KMS-11 (cell line): ENCODE results near the gene TALDO1.
A peak's percentile ranks its signal among the peaks of the same experiment; 100 is the strongest.

Source experiments
- H2AFZ ChIP-seq: fragments of 200-600 bp; sonication (generic); 2 replicates; pipeline ENCODE4 v1.6.1; 2016; ENCODE audit warnings: antibody characterized with exemption, mixed run types, low read depth
- H3K27ac ChIP-seq: fragments of 200-600 bp; sonication (generic); 2 replicates; pipeline ENCODE4 v1.6.1; 2016; ENCODE audit warnings: mild to moderate bottlenecking, mixed run types
- H3K27me3 ChIP-seq: fragments of 200-600 bp; sonication (generic); 2 replicates; pipeline ENCODE4 v1.6.1; 2017; ENCODE audit warnings: mild to moderate bottlenecking, low read depth, mixed run types, moderate library complexity; ENCODE audit not compliant: insufficient read depth
- H3K36me3 ChIP-seq: fragments of 200-600 bp; sonication (generic); 2 replicates; pipeline ENCODE4 v1.6.1; 2017; ENCODE audit warnings: mild to moderate bottlenecking, mixed run types; ENCODE audit not compliant: insufficient read depth
- H3K4me1 ChIP-seq: fragments of 200-600 bp; sonication (generic); 2 replicates; pipeline ENCODE4 v1.6.1; 2016; ENCODE audit warnings: mild to moderate bottlenecking, low read depth, mixed run types; ENCODE audit not compliant: poor library complexity, severe bottlenecking
- H3K4me2 ChIP-seq: fragments of 200-600 bp; sonication (generic); 2 replicates; pipeline ENCODE4 v1.7.0; 2016; ENCODE audit warnings: mild to moderate bottlenecking, mixed run types
- H3K4me3 ChIP-seq: fragments of 200-600 bp; sonication (generic); IDR thresholded peaks from 2 replicates; pipeline ENCODE4 v1.6.1; 2017; ENCODE audit warnings: low read depth, low read length, mixed read lengths; ENCODE audit not compliant: insufficient read depth
- H3K79me2 ChIP-seq: fragments of 200-600 bp; sonication (generic); 2 replicates; pipeline ENCODE4 v1.6.1; 2016; ENCODE audit warnings: low read depth, mixed run types; ENCODE audit not compliant: insufficient read depth
- H3K9ac ChIP-seq: fragments of 200-600 bp; sonication (generic); 2 replicates; pipeline ENCODE4 v1.6.1; 2016; ENCODE audit warnings: mild to moderate bottlenecking, mixed run types
- H4K20me1 ChIP-seq: fragments of 200-600 bp; sonication (generic); 2 replicates; pipeline ENCODE4 v1.6.1; 2016; ENCODE audit warnings: mild to moderate bottlenecking, mixed run types; ENCODE audit not compliant: insufficient read depth
- TF ChIP-seq, protein P1 (sequence below): fragments of 200-600 bp; sonication (generic); conservative IDR thresholded peaks from 2 replicates; pipeline ENCODE4 v1.6.1; 2017; ENCODE audit warnings: low read depth, mild to moderate bottlenecking, antibody characterized with exemption, low read length, moderate library complexity, mixed read lengths

TALDO1 gene

DNA sequence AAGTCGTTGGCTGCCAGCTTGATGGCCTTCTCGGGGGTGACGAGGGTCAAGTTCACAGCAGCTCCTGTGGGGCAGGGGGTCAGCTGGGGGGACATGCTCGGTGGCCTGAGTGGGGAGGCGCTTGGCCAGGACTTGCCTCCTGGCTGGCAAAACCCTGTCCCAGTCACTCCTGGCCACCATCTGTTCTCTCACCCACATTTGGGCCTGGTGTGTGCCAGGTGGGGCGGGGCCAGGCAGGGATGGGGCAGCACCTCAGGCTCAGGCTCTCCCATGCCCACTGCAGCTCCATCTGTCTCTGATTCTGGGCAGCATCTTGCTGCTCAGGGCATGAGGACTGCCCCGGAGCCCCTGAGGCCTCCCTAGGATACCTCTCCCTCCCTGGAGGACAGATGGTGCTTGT is 46.3 kb downstream of the TALDO1 start:
- no peak overlapping the region for H2AFZ ChIP-seq
- no peaks in the 10 kb centered on the region for H3K27me3 ChIP-seq
- H3K36me3 ChIP-seq: no peaks in the 10 kb centered on the region
- H4K20me1 ChIP-seq: no peaks in the 10 kb centered on the region
- H3K79me2 ChIP-seq: 0 out of 2 replicates have a peak, but pooled peaks cover 4% of the 10 kb centered on the region
- H3K4me3 ChIP-seq: no peak overlapping the region
- no peak overlapping the region for H3K9ac ChIP-seq
- no peak overlapping the region for H3K27ac ChIP-seq
- no peak overlapping the region for H3K4me2 ChIP-seq
- peaks cover 19% of the 10 kb centered on the region for H3K4me1 ChIP-seq
- TF ChIP-seq, protein P1, sequence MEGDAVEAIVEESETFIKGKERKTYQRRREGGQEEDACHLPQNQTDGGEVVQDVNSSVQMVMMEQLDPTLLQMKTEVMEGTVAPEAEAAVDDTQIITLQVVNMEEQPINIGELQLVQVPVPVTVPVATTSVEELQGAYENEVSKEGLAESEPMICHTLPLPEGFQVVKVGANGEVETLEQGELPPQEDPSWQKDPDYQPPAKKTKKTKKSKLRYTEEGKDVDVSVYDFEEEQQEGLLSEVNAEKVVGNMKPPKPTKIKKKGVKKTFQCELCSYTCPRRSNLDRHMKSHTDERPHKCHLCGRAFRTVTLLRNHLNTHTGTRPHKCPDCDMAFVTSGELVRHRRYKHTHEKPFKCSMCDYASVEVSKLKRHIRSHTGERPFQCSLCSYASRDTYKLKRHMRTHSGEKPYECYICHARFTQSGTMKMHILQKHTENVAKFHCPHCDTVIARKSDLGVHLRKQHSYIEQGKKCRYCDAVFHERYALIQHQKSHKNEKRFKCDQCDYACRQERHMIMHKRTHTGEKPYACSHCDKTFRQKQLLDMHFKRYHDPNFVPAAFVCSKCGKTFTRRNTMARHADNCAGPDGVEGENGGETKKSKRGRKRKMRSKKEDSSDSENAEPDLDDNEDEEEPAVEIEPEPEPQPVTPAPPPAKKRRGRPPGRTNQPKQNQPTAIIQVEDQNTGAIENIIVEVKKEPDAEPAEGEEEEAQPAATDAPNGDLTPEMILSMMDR: no peak

DNA sequence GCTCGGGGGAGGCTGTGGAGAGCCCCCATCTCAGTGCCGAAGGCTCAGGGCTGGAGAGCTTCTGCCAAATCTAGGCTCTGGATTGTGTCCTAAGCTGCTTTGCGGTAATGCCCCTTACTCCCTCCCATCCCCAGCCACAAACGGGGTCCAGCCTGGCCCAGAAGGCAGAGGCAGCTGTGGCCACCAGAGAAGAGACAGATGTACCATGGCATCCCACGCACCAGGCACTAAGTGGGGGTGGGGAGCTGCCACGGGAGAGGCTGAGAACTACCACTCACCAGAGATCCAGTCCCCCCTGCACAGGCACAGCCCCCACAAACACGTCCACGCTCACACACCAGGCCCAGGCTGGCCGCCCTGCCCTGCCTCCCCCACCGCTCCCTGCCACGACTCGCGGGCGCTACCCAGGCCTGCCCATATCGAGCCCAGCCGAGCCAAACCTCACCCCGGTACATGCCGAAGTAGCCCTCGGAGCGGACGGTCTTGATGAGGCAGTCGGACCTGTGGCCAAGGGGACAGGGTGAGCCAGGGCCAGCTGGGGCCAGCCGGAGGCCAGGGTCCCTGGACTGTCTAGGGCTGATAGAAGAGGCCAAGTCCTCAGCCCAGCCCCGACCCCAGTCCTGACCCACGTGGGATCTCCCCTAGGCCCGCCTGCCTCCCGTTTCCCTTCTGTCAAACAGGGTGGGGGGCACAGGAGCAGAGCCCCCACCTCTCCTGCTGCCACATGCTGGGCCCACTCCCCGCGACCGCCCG is 46.9 kb downstream of the TALDO1 start:
- Histone ChIP-seq H3K36me3 (no peaks in the 10 kb centered on the region), H3K27me3 (no peaks in the 10 kb centered on the region), H3K4me2 (no peak overlapping the region), H3K27ac (no peak overlapping the region), H2AFZ (no peak overlapping the region), H4K20me1 (no peaks in the 10 kb centered on the region), H3K9ac (no peak overlapping the region), H3K4me1 (peaks cover 17% of the 10 kb centered on the region), H3K4me3 (no peak overlapping the region), H3K79me2 (0 out of 2 replicates have a peak, but pooled peaks cover 4% of the 10 kb centered on the region)
- TF ChIP-seq, protein P1: no peak

DNA sequence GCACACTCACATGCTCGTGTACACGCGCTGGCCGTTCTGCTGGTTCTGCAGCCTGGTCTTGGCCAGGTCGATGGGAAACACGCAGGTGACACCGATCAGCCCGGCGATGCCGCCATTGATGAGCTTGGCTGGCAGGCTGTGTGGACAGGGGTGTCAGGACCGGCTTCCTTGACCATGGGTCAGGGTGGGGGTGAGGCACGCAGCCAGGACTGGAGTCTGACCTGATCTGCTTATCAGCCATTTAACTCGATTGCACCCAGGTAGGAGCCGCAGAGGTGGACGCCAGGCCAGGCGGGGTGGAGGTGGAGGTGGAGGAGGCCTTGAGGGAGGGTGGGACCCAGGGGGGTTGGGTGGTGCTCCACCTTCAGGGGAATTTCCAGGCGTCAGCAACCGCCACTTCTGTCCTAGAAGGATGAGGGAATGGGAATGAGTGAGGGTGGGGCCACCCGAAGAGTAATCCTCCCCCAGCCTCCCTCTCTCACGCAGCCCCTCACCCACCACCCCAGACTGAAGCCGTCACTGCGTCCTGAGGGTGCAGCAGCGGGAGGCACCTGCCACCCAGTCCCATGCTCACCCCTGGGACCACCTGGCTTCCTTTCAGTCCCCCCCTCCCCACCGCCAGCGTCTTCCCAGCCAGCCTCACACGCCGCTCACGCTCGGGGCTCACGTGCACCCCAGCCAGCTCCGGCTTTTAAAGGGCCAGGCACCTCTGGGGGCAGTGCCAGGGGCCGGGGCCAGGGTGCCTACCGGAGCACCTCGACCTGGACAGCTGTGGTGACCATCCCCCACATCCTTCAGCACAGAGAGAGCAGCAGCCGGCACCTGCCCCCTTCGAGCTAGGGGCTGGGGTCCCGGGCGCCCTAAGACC is 47.7 kb downstream of the TALDO1 start:
- TF ChIP-seq, protein P1: no peak
- Histone ChIP-seq H3K4me3 (no peak overlapping the region), H3K36me3 (no peaks in the 10 kb centered on the region), H4K20me1 (no peaks in the 10 kb centered on the region), H3K9ac (no peak overlapping the region; the same call in 1 of the 2 replicates), H3K27ac (no peak overlapping the region), H3K4me1 (peaks cover 12% of the 10 kb centered on the region), H3K4me2 (peak overlapping the region; percentile 99), H2AFZ (no peak overlapping the region), H3K79me2 (0 out of 2 replicates have a peak, but pooled peaks cover 4% of the 10 kb centered on the region), H3K27me3 (no peaks in the 10 kb centered on the region)

DNA sequence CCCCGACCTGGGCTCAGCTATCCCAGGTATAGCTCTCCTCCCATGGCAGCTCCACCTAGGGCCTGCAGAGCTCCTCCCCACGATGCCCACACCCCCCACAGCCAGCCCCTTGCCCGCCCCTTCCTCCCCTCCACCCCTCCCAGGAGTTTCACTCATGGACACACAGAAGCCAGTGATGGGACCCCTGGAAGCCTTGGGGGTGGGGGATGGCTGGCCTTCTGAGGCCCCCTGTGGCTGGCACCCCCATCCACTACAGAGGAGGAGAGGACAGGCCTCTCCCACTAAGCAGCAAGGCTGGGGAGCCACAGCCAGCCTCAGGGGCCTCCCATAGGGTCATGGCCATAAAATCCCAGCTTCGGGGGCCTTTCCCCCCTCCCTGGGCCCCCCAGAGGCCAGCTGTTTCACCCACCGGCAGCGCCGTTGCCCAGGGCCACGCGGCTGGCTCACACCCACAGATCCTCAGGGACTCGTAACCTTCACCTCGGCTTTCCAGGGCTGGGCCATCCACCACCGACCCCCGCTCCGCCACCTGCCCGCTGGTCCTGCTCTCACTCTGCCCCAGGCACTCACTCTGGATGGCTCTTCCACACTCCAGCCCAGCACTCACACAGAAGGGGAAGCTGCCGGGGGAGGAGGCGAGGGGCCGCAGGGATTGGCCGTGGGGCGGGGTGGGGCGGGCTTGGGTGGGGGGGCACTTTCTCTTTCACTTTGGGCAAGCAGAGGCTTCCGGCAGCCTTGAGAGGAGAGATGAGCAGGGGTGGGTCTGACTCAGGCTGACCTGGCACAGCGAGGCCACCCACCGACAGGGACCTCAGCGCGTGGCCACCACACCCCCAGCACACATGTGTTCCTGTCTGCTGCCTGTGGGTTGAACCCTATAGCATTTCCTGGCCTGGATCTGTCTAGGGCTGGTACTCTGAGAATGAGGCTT is 48.6 kb downstream of the TALDO1 start:
- H3K27ac ChIP-seq: peak overlapping the region; percentile 50; the same call in 1 of the 2 replicates
- peak overlapping the region; percentile 55; the same call in 1 of the 2 replicates for H3K9ac ChIP-seq
- H3K79me2 ChIP-seq: 0 out of 2 replicates have a peak, but pooled peaks cover 4% of the 10 kb centered on the region
- peak overlapping the region; percentile 99 for H3K4me2 ChIP-seq
- H4K20me1 ChIP-seq: no peaks in the 10 kb centered on the region
- peaks cover 12% of the 10 kb centered on the region for H3K4me1 ChIP-seq
- no peaks in the 10 kb centered on the region for H3K36me3 ChIP-seq
- H3K4me3 ChIP-seq: no peak overlapping the region
- TF ChIP-seq, protein P1: no peak
- H2AFZ ChIP-seq: no peak overlapping the region
- no peaks in the 10 kb centered on the region for H3K27me3 ChIP-seq
